Right lobe of liver (tissue), 6 donors: ENCODE measurements around the gene STAT4. TPM values are rescaled to one million over a fixed set of nuclear protein-coding genes. Genes with fewer than 3 reads are reported as not detected.
A peak's percentile ranks its signal among the peaks of the same experiment; 100 is the strongest.

Source experiments
- ATAC-seq, 4 donors: fragments of 200-7000 bp; cut with Tn5 transposase; one replicate each; pipeline ENCODE4 v1.9.1; 2020; ENCODE audit warnings: mild to moderate bottlenecking in 4 of 4, moderate library complexity in 4 of 4
- DNase-seq, 3 donors: peaks; one replicate each; pipeline ENCODE4 v3.0.0-alpha.2; 2020
- H3K27ac ChIP-seq, 3 donors: fragments of 200-600 bp; one replicate each; pipeline ENCODE4 v1.8.0; 2022
- H3K27me3 ChIP-seq, 2 donors: fragments of 200-600 bp; one replicate each; pipeline ENCODE4 v1.8.0; 2022
- H3K36me3 ChIP-seq, 4 donors: fragments of 200-600 bp; sonication (generic) in 1 of 4; one replicate each; pipeline versions ENCODE4 v1.5.1 to v1.8.0; 2017 to 2022; ENCODE audit warnings: control low read depth in 1 of 4
- H3K4me1 ChIP-seq, 4 donors: fragments of 200-600 bp; sonication (generic) in 1 of 4; one replicate each; pipeline versions ENCODE4 v1.5.1 to v1.8.0; 2017 to 2022; ENCODE audit warnings: control low read depth in 1 of 4
- H3K4me3 ChIP-seq, 3 donors: fragments of 200-600 bp; one replicate each; pipeline ENCODE4 v1.8.0; 2022
- H3K9me3 ChIP-seq, 4 donors: fragments of 200-600 bp; sonication (generic) in 1 of 4; one replicate each; pipeline versions ENCODE4 v1.5.1 to v1.8.0; 2017 to 2022; ENCODE audit warnings: control low read depth in 1 of 4
- CTCF ChIP-seq, 4 donors: fragments of 200-600 bp in 3 of 4; fragments of 450-650 bp in 1 of 4; IDR thresholded peaks; one replicate each; pipeline versions ENCODE4 v1.5.1 to v1.8.0; 2016 to 2022; ENCODE audit warnings: antibody characterized with exemption in 4 of 4, mild to moderate bottlenecking in 2 of 4
- POLR2A ChIP-seq: fragments of 450-650 bp; IDR thresholded peaks from one replicate; pipeline ENCODE4 v1.6.1; 2017; ENCODE audit warnings: antibody characterized with exemption, mild to moderate bottlenecking
- WGBS: methylation state at CpG from one replicate; pipeline ENCODE4 v1.1.6; 2018; ENCODE audit warnings: low coverage, low lambda C conversion rate; ENCODE audit not compliant: insufficient coverage; ENCODE audit errors: missing lambda C conversion rate; 5-methylcytosine and 5-hydroxymethylcytosine counted together
- intact Hi-C, 2 donors: fragments of 100-400 bp; cut with DNase I; formaldehyde crosslinking; loops; one replicate each; pipeline versions ENCODE4 v1.11.2 to v1.14.1; 2022
- total RNA-seq, 6 experiments: library from RNA; depleted of rRNA in 2 of 6; stranded (reverse); fragments of >200 nt in 2 of 6; fragmentation: NEBNext Ultra II Directional in 3 of 6; extraction: Animal tissue kit (Norgen Biotek cat#: 25700) in 3 of 6; gene quantifications; one replicate each; pipeline versions ENCODE4 v1.1.0 to v1.2.4, GENCODE V29; 2016 to 2023
- donor health status: DM: no; HTN: yes; CAD: no.
- donor health status: DM: no; HTN: no; CAD: no.
- donor health status: DM: no; HTN: no; CAD: no.
- donor health status: DM: no; HTN: yes; CAD: no.
- donor health status: DM: no; HTN: yes; CAD: no.

The STAT4 gene
- total RNA-seq, 6 experiments from 2014 or later, result 0.90 to 6.1 (median 3.2) TPM

- TF ChIP-seq POLR2A (no peak), CTCF (IDR thresholded peaks at IDR 0.05) (no peak)
- no peak for DNase-seq
- H3K4me3 ChIP-seq, result no peak overlapping the region
- H3K9me3 ChIP-seq, result no peaks in the 10 kb centered on the region
- no peaks in the 10 kb centered on the region for H3K36me3 ChIP-seq
- H3K27me3 ChIP-seq, result no peaks in the 10 kb centered on the region
- WGBS, result 13% methylated on average over 4 of the region's 4 CpGs
- peak overlapping the region in 2 of 3 donors; percentile 52 to 62 for H3K27ac ChIP-seq
- H3K4me1 ChIP-seq, result peaks cover 0 to 28% (median 9%) of the 10 kb centered on the region in 4 donors
- ATAC-seq, result peak; percentile 79 to 92 (median 87)
- intact Hi-C loops, result loop anchor here (5.0 to 10.0 kb wide), 2 partner anchors 105 to 472 kb away; partner anchors contain the start of gene STAT4 (in 1 of the 2)
These were observed 100.8 kb downstream of the STAT4 start for GRCh38 chr2:191049728-191050639.

- ATAC-seq (peak in 1 of 4 donors; percentile 33), DNase-seq (no peak)
- Histone ChIP-seq H3K36me3 (no peaks in the 10 kb centered on the region), H3K9me3 (no peaks in the 10 kb centered on the region), H3K4me1 (peaks cover 0 to 28% (median 9%) of the 10 kb centered on the region in 4 donors), H3K4me3 (no peak overlapping the region), H3K27ac (no peak overlapping the region), H3K27me3 (no peaks in the 10 kb centered on the region)
- WGBS, result 85% methylated on average over 3 of the region's 3 CpGs
- TF ChIP-seq POLR2A, result no peak
- no peak for TF ChIP-seq CTCF (IDR thresholded peaks at IDR 0.05)
- intact Hi-C loops, result no loop called here
These were observed 102.7 kb downstream of the STAT4 start for GRCh38 chr2:191048073-191048472.

GRCh38 chr2:191045141-191045540, 105.7 kb downstream of the STAT4 start:
- no peaks in the 10 kb centered on the region for H3K9me3 ChIP-seq
- ATAC-seq (no peak), DNase-seq (no peak)
- TF ChIP-seq CTCF (IDR thresholded peaks at IDR 0.05) (no peak), POLR2A (no peak)
- H3K4me3 ChIP-seq, result no peak overlapping the region
- H3K36me3 ChIP-seq, result no peaks in the 10 kb centered on the region
- no peak overlapping the region for H3K27ac ChIP-seq
- H3K27me3 ChIP-seq, result no peaks in the 10 kb centered on the region
- 100% methylated on average over 1 of the region's 1 CpG for WGBS
- intact Hi-C loops, result no loop called here
- peaks cover 0 to 9% (median 4%) of the 10 kb centered on the region in 4 donors for H3K4me1 ChIP-seq

GRCh38 chr2:191043438-191043837, 107.4 kb downstream of the STAT4 start:
- Histone ChIP-seq H3K9me3 (no peaks in the 10 kb centered on the region), H3K4me3 (no peak overlapping the region), H3K27ac (no peak overlapping the region), H3K27me3 (no peaks in the 10 kb centered on the region), H3K4me1 (no peaks in the 10 kb centered on the region), H3K36me3 (no peaks in the 10 kb centered on the region)
- no peak for TF ChIP-seq CTCF (IDR thresholded peaks at IDR 0.05)
- TF ChIP-seq POLR2A, result no peak
- no peak for DNase-seq
- no peak for ATAC-seq
- intact Hi-C loops, result no loop called here
- WGBS, result 91% methylated on average over 3 of the region's 3 CpGs
